GM19351 (cell line): ENCODE measurements around the gene HOMEZ.
"Not testable (repeated sequence)": the region's sequence is repeated elsewhere in the genome, so short reads cannot be mapped to it uniquely, and the experiment has no call there.

Source experiments
- ATAC-seq: cut with Tn5 transposase; IDR thresholded peaks from one replicate; pipeline ENCODE4 v1.9.1; 2021; ENCODE audit warnings: mild to moderate bottlenecking, moderate library complexity; ENCODE audit not compliant: unreplicated experiment

HOMEZ gene

GRCh38 chr14:23232241-23232808 lies 53.6 kb downstream of the HOMEZ start:
- not testable (repeated sequence) for ATAC-seq

GRCh38 chr14:23228812-23229211 lies 57.1 kb downstream of the HOMEZ start:
- ATAC-seq = no peak

- no peak for ATAC-seq
Observed at GRCh38 chr14:23227566-23227965, 58.4 kb downstream of the HOMEZ start.

GRCh38 chr14:23224958-23225357 lies 61.0 kb downstream of the HOMEZ start:
- ATAC-seq = not testable (repeated sequence)
